ENCODE data around the gene TMEM117.
"Not testable (repeated sequence)": the region's sequence is repeated elsewhere in the genome, so short reads cannot be mapped to it uniquely, and the experiment has no call there.

The TMEM117 gene

DNA sequence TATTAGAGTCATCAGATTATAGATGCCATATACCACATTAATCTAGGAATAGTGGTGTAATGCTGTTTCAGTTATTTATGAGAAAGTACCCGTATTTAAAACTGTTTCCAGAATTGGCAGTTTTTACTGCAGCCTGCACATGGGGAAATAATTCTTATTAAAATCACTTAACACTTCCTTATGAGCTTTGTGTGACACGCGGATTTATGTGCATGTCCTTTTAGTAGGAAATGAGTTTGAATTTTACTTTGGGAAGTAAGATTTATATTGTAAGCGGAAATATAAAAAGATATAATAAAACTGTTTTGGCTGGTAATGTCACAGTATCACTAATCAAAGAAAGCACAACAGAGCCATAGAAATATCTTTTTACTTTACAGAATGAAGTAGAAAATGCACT lies 132.9 kb downstream of the TMEM117 start:
- DNase-seq: no peak

DNA sequence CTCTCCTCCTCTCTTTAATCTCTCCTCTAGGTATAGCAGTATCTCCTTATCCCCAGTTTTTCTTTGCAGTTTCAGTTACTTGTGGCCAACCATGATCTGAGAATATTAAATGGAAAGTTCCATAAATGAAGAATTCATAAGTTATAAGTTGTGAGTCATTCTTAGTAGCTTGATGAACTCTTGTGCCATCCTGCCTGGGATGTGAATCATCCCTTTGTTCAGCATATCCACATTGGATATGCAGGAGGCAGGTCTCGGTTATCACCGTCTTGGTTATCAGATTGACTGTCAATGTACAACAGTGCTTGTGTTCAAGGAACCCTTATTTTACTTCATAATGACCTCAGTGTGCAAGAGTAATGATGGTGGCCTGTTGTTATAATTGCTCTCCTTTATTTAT lies 134.0 kb downstream of the TMEM117 start:
- no peak for DNase-seq

DNA sequence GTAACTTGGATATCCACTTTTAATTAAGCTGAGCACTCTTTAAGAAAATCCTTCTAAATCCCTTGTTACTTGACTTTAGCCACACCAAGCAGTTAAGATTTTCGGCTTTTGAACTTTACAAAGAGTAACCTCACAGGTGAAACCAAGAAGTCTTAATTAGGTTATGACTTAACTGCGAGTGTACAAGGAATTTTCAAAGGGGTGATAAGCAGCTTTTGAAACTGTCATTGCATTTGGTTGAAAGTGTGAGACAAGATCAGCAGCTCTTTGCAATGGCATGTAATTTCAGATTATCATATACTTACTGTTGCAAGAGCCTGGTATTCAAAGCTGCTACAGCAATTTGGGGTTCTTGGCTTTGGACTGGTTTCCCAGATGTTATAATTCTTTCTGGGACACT lies 137.5 kb downstream of the TMEM117 start:
- no peak for DNase-seq

DNA sequence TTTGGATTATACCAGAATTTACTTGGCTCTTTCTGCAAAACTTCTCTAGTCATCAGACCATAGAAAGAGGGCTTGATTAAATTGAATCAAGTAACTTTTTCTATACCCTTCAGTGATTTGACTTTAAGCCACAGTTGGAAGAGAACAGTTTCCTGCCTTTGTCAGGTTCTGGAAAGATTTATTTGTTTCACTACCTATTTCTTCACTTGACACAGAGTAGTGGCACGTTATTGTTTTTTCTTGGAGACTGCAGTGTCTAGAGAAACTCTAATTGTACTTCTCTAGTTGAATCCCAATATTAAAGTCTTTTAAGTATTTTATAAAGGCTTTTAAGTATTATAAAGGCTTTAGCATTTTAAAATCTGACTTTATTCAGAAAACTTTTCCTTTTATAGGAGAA lies 138.1 kb downstream of the TMEM117 start:
- no peak for DNase-seq

- DNase-seq: no peak
These were observed 140.1 kb downstream of the TMEM117 start for GRCh38 chr12:43976027-43976426.

DNA sequence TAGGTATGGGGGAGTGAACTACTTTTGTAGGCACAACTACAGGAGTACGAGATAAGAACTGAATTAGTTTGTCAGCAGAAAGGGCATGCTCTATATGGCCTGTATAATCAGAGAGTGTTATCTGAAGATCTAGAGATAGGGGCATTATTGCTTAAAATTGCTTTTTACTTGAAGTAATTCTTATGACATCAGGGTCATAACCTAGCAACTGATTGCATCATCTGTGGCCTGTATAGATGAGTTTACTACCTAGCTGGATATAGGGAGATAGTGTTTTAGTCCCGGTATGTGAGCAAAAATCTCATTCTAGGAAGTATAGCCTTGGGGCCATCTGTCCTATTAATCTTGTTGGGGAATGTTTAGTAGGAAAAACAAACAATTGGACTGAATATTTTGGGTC lies 142.7 kb downstream of the TMEM117 start:
- no peak for DNase-seq

GRCh38 chr12:43979450-43979849 lies 143.6 kb downstream of the TMEM117 start:
- no peak for DNase-seq

DNA sequence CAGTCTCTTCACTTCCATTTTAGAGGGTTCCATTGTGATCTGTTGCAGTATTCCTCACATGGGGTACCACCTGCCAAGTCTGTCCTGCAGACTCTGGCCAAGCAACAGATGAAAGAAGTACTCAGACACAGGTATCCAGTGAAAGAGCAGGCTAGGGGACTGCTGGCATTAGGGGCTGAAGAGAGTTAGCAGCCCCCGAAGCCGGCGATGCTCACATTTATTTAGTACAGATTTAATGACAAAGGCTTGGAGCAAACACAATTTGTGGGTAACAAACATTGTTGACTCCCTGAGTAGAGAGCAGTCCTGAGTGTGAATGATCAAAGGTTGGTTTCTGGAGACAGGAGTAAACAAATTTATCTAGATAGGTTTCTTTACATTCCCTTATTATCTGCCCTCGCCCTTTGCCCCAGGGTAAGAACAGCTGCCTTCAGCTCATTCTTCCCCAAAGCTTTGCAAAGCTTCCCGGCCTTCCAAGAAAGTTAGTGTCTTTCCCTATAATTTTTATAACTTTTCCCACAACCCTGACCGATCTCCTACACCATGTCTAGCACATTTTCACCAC lies 144.8 kb downstream of the TMEM117 start:
- no peak for DNase-seq

GRCh38 chr12:43981726-43982125 lies 145.8 kb downstream of the TMEM117 start:
- no peak for DNase-seq

GRCh38 chr12:43982544-43982943 lies 146.7 kb downstream of the TMEM117 start:
- no peak for DNase-seq

GRCh38 chr12:43988838-43989560 lies 153.1 kb downstream of the TMEM117 start:
- DNase-seq: no peak

GRCh38 chr12:43992856-43993255 lies 157.0 kb downstream of the TMEM117 start:
- DNase-seq: no peak

GRCh38 chr12:44000309-44000952 lies 164.6 kb downstream of the TMEM117 start:
- DNase-seq: no peak

GRCh38 chr12:44002607-44003006 lies 166.7 kb downstream of the TMEM117 start:
- DNase-seq: no peak

- no peak for DNase-seq
These were observed 167.8 kb downstream of the TMEM117 start for GRCh38 chr12:44003721-44004120.

DNA sequence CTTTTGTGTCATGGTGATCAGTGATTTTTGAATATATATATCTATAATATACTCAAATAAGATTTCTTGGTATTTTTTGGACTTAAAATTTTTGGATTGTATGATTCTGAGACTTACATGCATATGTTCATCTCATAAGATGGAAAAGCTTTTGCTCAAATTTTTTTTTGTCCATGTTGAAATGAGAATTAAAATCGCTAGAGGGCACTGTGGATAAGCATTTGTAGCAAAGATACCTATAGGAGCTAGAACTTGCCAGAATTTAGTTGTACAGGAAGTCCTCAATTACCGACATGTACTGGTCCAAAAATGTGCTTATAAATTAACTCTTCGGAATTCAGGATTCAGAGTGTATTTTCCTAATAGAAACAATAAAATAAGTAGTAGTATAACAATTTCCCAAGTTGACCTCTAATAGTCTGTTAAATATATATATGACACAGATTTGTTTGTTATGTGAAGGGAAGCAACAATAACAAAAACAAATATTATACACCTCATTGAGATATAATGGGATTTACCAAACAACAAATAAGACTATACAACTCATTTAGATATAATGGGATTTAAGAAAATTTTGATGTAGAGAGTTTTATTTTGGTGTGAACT lies 179.6 kb downstream of the TMEM117 start:
- DNase-seq: no peak

DNA sequence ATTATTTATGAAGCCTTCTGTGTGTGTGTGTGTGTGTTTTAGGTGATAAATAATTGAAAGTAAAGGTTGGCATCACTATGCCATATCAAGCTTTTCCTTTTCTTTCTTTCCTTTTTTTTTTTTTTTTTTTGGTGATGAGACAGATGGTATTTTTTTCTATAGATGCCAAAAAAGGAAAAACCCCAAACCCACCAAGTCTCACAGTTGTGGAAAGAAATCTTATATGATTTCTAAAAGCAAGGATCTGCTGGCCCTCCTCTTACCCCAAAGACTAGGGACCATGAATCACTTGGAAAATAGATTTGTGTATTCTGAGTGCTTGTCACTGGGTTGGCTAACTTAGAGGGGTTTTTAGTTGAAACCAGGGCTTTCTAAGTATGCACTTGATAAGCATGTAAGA lies 181.3 kb downstream of the TMEM117 start:
- DNase-seq: no peak

DNA sequence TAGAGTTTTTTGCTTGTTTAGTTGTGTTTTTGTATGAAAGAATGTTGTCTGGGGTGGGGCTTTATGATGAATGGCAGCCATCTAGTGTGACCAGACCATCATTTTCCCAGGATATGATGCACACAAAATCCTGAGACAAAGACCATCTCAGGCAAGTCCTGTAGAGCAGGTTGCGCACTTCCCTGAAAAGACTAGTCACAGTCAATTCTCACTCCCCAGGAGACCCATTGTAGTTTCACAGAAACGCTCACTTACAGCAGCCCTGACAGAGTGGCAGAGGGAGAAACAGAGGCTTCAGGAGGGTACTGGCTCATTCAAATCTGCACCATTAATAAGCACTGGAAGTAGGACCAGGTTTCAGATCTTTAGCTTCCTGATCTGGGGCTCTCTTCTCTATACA lies 183.2 kb downstream of the TMEM117 start:
- DNase-seq: no peak

DNA sequence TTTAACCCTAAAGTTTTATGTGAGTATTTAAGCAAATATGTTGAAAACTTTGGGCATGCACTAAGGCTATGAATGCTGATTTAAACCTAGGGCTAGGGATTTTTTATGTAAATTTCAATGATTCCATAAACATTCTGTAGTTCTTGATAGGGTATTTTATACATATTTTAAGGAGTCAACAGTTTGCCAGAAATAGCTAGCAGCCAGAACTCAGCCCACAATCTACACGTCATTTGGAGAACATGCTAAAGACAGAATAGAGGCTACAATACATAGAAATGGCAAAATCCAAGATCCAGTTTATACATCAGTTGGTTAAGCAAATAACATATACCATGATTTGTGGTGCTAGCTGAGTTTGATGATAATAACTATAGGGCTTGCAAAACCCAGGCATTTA lies 184.7 kb downstream of the TMEM117 start:
- DNase-seq: no peak

- no peak for DNase-seq
These were observed 185.6 kb downstream of the TMEM117 start for GRCh38 chr12:44021471-44021971.

DNA sequence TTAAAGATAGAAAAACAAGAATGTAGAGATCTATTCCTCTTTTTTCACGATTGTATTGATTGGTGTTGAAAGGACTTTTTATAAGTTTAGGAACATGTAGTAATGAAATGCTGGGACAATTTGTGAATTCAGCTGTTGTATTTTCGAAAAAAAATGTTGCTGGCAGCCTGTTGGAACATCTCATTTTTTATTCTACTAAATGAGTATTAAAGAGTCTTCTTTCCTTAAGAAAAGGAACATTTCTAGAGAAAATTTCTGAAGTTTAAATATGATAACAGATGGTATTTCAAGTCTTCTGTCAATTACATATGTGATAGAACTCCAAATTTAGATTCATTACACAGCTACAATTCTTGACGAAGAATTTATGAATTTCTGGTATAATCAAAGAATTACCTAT lies 189.6 kb downstream of the TMEM117 start:
- no peak for DNase-seq

GRCh38 chr12:44026046-44026445 lies 190.2 kb downstream of the TMEM117 start:
- no peak for DNase-seq

DNA sequence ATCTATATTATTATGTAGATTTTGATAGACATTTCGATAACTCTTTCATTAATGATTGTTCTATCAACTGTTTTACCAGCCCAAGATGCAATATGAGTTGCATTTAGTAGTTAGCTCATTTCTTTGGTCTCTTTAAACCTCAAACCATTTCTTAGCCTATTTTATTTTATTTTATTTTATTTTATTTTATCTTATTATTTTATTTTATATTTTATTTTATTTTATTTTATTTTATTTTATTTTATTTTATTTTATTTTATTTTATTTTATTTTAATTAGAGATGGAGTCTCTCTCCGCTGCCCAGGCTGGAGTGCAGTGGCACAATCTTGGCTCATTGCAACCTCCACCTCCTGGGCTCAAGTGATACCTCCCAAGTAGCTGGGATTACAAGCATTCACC lies 191.0 kb downstream of the TMEM117 start:
- DNase-seq: not testable (repeated sequence)

DNA sequence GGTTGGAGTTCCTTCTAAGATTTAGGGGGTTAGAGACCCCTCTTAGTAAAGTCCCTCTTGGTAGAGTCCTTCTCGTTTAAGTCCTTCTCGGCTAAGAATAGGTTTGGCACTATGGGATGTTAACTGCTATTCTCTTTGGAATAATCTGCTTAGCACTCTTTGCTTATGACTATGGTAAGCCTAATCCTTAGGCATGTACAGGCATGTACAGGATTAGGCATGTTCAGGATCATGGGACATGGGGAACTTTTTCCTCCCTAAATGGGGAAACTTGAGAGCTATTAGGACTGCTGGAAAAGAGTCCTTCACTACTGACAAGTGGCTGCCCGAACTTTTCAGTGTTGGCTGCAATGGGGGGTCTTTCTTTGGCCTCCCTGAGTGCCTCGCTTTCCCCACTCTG lies 193.3 kb downstream of the TMEM117 start:
- no peak for DNase-seq
